HepG2 (cell line): ENCODE measurements around the gene MACROD2. TPM values are rescaled to one million over a fixed set of nuclear protein-coding genes. Genes with fewer than 3 reads are reported as not detected.

ENCODE experiments used
- ATAC-seq: fragments of 200-7000 bp; cut with Tn5 transposase; 3 replicates; pipeline ENCODE4 v1.9.1; 2020; ENCODE audit warnings: mild to moderate bottlenecking, moderate library complexity
- BruUV-seq: library from RNA; stranded (reverse); fragments of 400-500 nt; replicated peaks from 2 replicates; lab custom pipeline; 2021; lab: Mats Ljungman, UMichigan
- CTCF ChIA-PET: fragments of 300-600 bp; formaldehyde crosslinking; extraction: SDS; loops from one replicate; lab custom pipeline; 2021; ENCODE audit warnings: low total read pairs, inconsistent platforms, low intra/inter-chr PET ratio; lab: Yijun Ruan, JAX
- POLR2A ChIA-PET: fragments of 350-600 bp; sonication (Branson Sonifier 250); formaldehyde crosslinking; loops from one replicate; lab custom pipeline; 2020; ENCODE audit warnings: antibody characterized with exemption, inconsistent platforms; lab: Yijun Ruan, JAX
- DNase-seq: peaks from one replicate; pipeline ENCODE4 v3.0.0-alpha.2; 2015; ENCODE audit warnings: low spot score
- FAIRE-seq: peaks from 3 replicates; lab custom pipeline; 2011; peaks lifted over from hg19 to GRCh38; lab: Jason Lieb, UNC
- H2AFZ ChIP-seq: one replicate; pipeline ENCODE4 v1.6.1; 2011; ENCODE audit warnings: low read length, inconsistent platforms
- H3K27ac ChIP-seq: fragments of 300-600 bp; 3 replicates; pipeline ENCODE4 v1.8.0; 2011; ENCODE audit warnings: mixed run types, mild to moderate bottlenecking, mixed read lengths, low read length, inconsistent platforms; ENCODE audit not compliant: insufficient read depth; ENCODE audit errors: extremely low read length
- H3K27me3 ChIP-seq, 2 experiments: fragments of 200-600 bp in 1 of 2; 2 replicates in 1 of 2; 3 replicates in 1 of 2; pipeline versions ENCODE4 v1.6.0 to v1.8.0; 2011; ENCODE audit warnings: low read length in 2 of 2, mild to moderate bottlenecking in 2 of 2, moderate library complexity in 2 of 2, inconsistent platforms in 1 of 2; ENCODE audit not compliant: insufficient read depth in 2 of 2, control insufficient read depth in 1 of 2
- H3K36me3 ChIP-seq, 2 experiments: fragments of 200-600 bp in 1 of 2; replicated peaks in 1 of 2; 2 replicates in 1 of 2; 3 replicates in 1 of 2; pipeline versions ENCODE4 v1.5.1 to v1.8.0; 2011; ENCODE audit warnings: low read length in 2 of 2, inconsistent platforms in 1 of 2; ENCODE audit not compliant: insufficient read depth in 2 of 2, control insufficient read depth in 1 of 2
- H3K4me1 ChIP-seq: 2 replicates; pipeline ENCODE4 v1.5.1; 2012; ENCODE audit warnings: low read length, inconsistent platforms; ENCODE audit not compliant: insufficient read depth
- H3K4me2 ChIP-seq: 2 replicates; pipeline ENCODE4 v1.6.0; 2011; ENCODE audit warnings: low read depth, low read length, inconsistent platforms
- H3K4me3 ChIP-seq, 3 experiments: fragments of 200-600 bp in 1 of 3; sonication (generic), shearing (Covaris generic) in 1 of 3; replicated peaks in 1 of 3; 2 replicates each; pipeline ENCODE4 v1.5.1; 2011 to 2016; ENCODE audit warnings: low read length in 3 of 3, inconsistent platforms in 2 of 3, low read depth in 2 of 3, mild to moderate bottlenecking in 2 of 3, control low read depth in 1 of 3, mixed read lengths in 1 of 3; ENCODE audit not compliant: insufficient read depth in 1 of 3
- H3K79me2 ChIP-seq: one replicate; pipeline ENCODE4 v1.6.1; 2011; ENCODE audit warnings: low read length, inconsistent platforms; ENCODE audit not compliant: insufficient read depth
- H3K9ac ChIP-seq: 2 replicates; pipeline ENCODE4 v1.6.0; 2011; ENCODE audit warnings: mild to moderate bottlenecking, low read depth, low read length, inconsistent platforms; ENCODE audit not compliant: insufficient read depth
- H3K9me3 ChIP-seq: 2 replicates; pipeline ENCODE4 v1.5.1; 2012; ENCODE audit warnings: mild to moderate bottlenecking, low read length
- H4K20me1 ChIP-seq: 2 replicates; pipeline ENCODE4 v1.6.0; 2011; ENCODE audit warnings: inconsistent platforms, mild to moderate bottlenecking, low read length, moderate library complexity; ENCODE audit not compliant: insufficient read depth
- CEBPZ ChIP-seq: IDR thresholded peaks from 2 replicates; pipeline ENCODE4 v1.6.1; 2012; ENCODE audit warnings: low read length, improper control_type of control experiment
- MNT ChIP-seq: fragments of 450-650 bp; IDR thresholded peaks from 2 replicates; pipeline ENCODE4 v1.6.1; 2016
- PATZ1 ChIP-seq: sonication (generic); formaldehyde crosslinking; IDR thresholded peaks from 2 replicates; pipeline ENCODE4 v1.4.0; 2020; ENCODE audit warnings: missing genetic modification reagents
- PHB2 ChIP-seq: fragments of 450-650 bp; IDR thresholded peaks from 2 replicates; pipeline ENCODE4 v1.6.1; 2018; ENCODE audit not compliant: partially characterized antibody
- PLSCR1 ChIP-seq: sonication (generic); formaldehyde crosslinking; IDR thresholded peaks from 2 replicates; pipeline ENCODE4 v1.5.0; 2020; ENCODE audit warnings: missing genetic modification reagents, mild to moderate bottlenecking, borderline replicate concordance
- SRSF4 ChIP-seq: fragments of 200-400 bp; formaldehyde crosslinking; IDR thresholded peaks from one replicate; pipeline ENCODE4 v1.6.1; 2018; ENCODE audit warnings: mild to moderate bottlenecking, low read depth, low read length, moderate library complexity; ENCODE audit not compliant: poor library complexity, severe bottlenecking
- SRY ChIP-seq: sonication (generic); formaldehyde crosslinking; IDR thresholded peaks from 2 replicates; pipeline ENCODE4 v1.8.0; 2022; ENCODE audit warnings: mild to moderate bottlenecking, missing genetic modification reagents
- THRA ChIP-seq: sonication (generic); formaldehyde crosslinking; IDR thresholded peaks from 2 replicates; pipeline ENCODE4 v1.4.0; 2020; ENCODE audit warnings: missing genetic modification reagents, borderline replicate concordance
- ZC3H13 ChIP-seq: sonication (generic); formaldehyde crosslinking; IDR thresholded peaks from 2 replicates; pipeline ENCODE4 v1.8.1; 2023; ENCODE audit warnings: mild to moderate bottlenecking, missing genetic modification reagents, moderate library complexity
- ZEB1 ChIP-seq: IDR thresholded peaks from 2 replicates; pipeline ENCODE4 v1.6.1; 2012; ENCODE audit warnings: mild to moderate bottlenecking, low read depth, inconsistent platforms; ENCODE audit not compliant: insufficient replicate concordance
- ZNF350 ChIP-seq: sonication (generic); formaldehyde crosslinking; IDR thresholded peaks from 2 replicates; pipeline ENCODE4 v1.4.0; 2020; ENCODE audit warnings: mild to moderate bottlenecking, low read depth, missing genetic modification reagents, borderline replicate concordance
- ZNF572 ChIP-seq: sonication (generic); formaldehyde crosslinking; IDR thresholded peaks from 2 replicates; pipeline ENCODE4 v1.5.1; 2020; ENCODE audit warnings: mild to moderate bottlenecking, missing genetic modification reagents
- ZNF660 ChIP-seq: sonication (generic); formaldehyde crosslinking; IDR thresholded peaks from 2 replicates; pipeline ENCODE4 v1.5.1; 2020; ENCODE audit warnings: mild to moderate bottlenecking, low read depth, missing genetic modification reagents, borderline replicate concordance
- WGBS: methylation state at CpG from one replicate; pipeline ENCODE4 v1.1.6; 2017; ENCODE audit warnings: low lambda C conversion rate; 5-methylcytosine and 5-hydroxymethylcytosine counted together
- in situ Hi-C: cut with HindIII; loops from 2 replicates; pipeline ENCODE4 v1.10.0; 2017; ENCODE audit warnings: low pct_unique_long_range_greater_than_20kb; ENCODE audit not compliant: extremely low pct_ligation_motif_present
- intact Hi-C: fragments of 100-400 bp; cut with micrococcal nuclease; formaldehyde crosslinking; loops from one replicate; pipeline ENCODE4 v1.10.0; 2022; ENCODE audit not compliant: unreplicated experiment
- polyA plus RNA-seq, 8 experiments: library from polyadenylated mRNA; depleted of rRNA in 3 of 8; stranded (reverse) in 7 of 8; unstranded in 1 of 8; fragments of >200 nt; fragmentation: Illumina TruSeq in 4 of 8; extraction: Trizol in 4 of 8; gene quantifications; 2 replicates each; pipeline versions ENCODE4 v1.2.1 to v1.2.3, GENCODE V29; 2011 to 2016; ENCODE audit warnings: low read depth in 4 of 8, missing spikeins in 1 of 8, mixed read lengths in 1 of 8; ENCODE audit not compliant: insufficient read depth in 1 of 8
- total RNA-seq, 5 experiments: library from RNA; depleted of rRNA; stranded (reverse); fragments of >200 nt; fragmentation: Illumina TruSeq; extraction: Trizol; gene quantifications; 2 replicates each; pipeline ENCODE4 v1.2.3, GENCODE V29; 2016; ENCODE audit warnings: low read depth in 1 of 5

The MACROD2 gene
- total and polyA plus RNA-seq, 2 of the 13 experiments (the other 11 are each of a cell fraction or from before 2014, with no cell fraction given): 0.13 to 0.51 TPM

- no peak for TF ChIP-seq THRA (CRISPR knock-in tag)
- no peak for TF ChIP-seq SRSF4
- no peak for TF ChIP-seq PLSCR1 (CRISPR knock-in tag)
These were observed 1643.5 kb downstream of the MACROD2 start (continued) for GRCh38 chr20:15638816-15639215.

- no peak overlapping the region for H3K9ac ChIP-seq
- no peaks in the 10 kb centered on the region for H3K4me1 ChIP-seq
- H3K4me2 ChIP-seq: no peak overlapping the region
- no peak for FAIRE-seq
- 1% methylated on average over 1 of the region's 1 CpG for WGBS
- no peak overlapping the region for H3K27ac ChIP-seq
- H3K4me3 ChIP-seq: no peak overlapping the region
- H3K36me3 ChIP-seq: no peaks in the 10 kb centered on the region
- no peak for DNase-seq
- H3K9me3 ChIP-seq: peaks cover 32% of the 10 kb centered on the region; the same call in 1 of the 2 replicates
- ChIA-PET CTCF (no interaction called here), POLR2A (no interaction called here)
- H3K79me2 ChIP-seq: no peaks in the 10 kb centered on the region
- no peak for ATAC-seq
- H2AFZ ChIP-seq: no peak overlapping the region
- in situ Hi-C loops: no loop called here
- intact Hi-C loops: loop anchor here (5.0 kb wide), 1 partner anchor 837 kb away; no protein-coding TSS in a partner anchor
- no peaks in the 10 kb centered on the region for H4K20me1 ChIP-seq
- BruUV-seq: no TSS peak
- no peaks in the 10 kb centered on the region for H3K27me3 ChIP-seq
- TF ChIP-seq ZNF572 (no peak), MNT (no peak), ZEB1 (no peak), ZC3H13 (CRISPR knock-in tag) (no peak), ZNF660 (CRISPR knock-in tag) (no peak), ZNF350 (no peak), PHB2 (peak; percentile 24), PATZ1 (no peak), CEBPZ (no peak), SRY (CRISPR knock-in tag) (no peak)
These were observed 1644.5 kb downstream of the MACROD2 start for GRCh38 chr20:15639839-15640238.
